HepG2 (cell line): ENCODE data around the gene CNPY1. TPM values are rescaled to one million over a fixed set of nuclear protein-coding genes. Genes with fewer than 3 reads are reported as not detected.

Experiments
- ATAC-seq: fragments of 200-7000 bp; cut with Tn5 transposase; 3 replicates; pipeline ENCODE4 v1.9.1; 2020; ENCODE audit warnings: mild to moderate bottlenecking, moderate library complexity
- BruUV-seq: library from RNA; stranded (reverse); fragments of 400-500 nt; replicated peaks from 2 replicates; lab custom pipeline; 2021; lab: Mats Ljungman, UMichigan
- CTCF ChIA-PET: fragments of 300-600 bp; formaldehyde crosslinking; extraction: SDS; loops from one replicate; lab custom pipeline; 2021; ENCODE audit warnings: low total read pairs, inconsistent platforms, low intra/inter-chr PET ratio; lab: Yijun Ruan, JAX
- POLR2A ChIA-PET: fragments of 350-600 bp; sonication (Branson Sonifier 250); formaldehyde crosslinking; loops from one replicate; lab custom pipeline; 2020; ENCODE audit warnings: antibody characterized with exemption, inconsistent platforms; lab: Yijun Ruan, JAX
- DNase-seq: peaks from one replicate; pipeline ENCODE4 v3.0.0-alpha.2; 2015; ENCODE audit warnings: low spot score
- FAIRE-seq: peaks from 3 replicates; lab custom pipeline; 2011; peaks lifted over from hg19 to GRCh38; lab: Jason Lieb, UNC
- H2AFZ ChIP-seq: one replicate; pipeline ENCODE4 v1.6.1; 2011; ENCODE audit warnings: low read length, inconsistent platforms
- H3K27ac ChIP-seq: fragments of 300-600 bp; 3 replicates; pipeline ENCODE4 v1.8.0; 2011; ENCODE audit warnings: mixed run types, mild to moderate bottlenecking, mixed read lengths, low read length, inconsistent platforms; ENCODE audit not compliant: insufficient read depth; ENCODE audit errors: extremely low read length
- H3K27me3 ChIP-seq, 2 experiments: fragments of 200-600 bp in 1 of 2; 2 replicates in 1 of 2; 3 replicates in 1 of 2; pipeline versions ENCODE4 v1.6.0 to v1.8.0; 2011; ENCODE audit warnings: low read length in 2 of 2, mild to moderate bottlenecking in 2 of 2, moderate library complexity in 2 of 2, inconsistent platforms in 1 of 2; ENCODE audit not compliant: insufficient read depth in 2 of 2, control insufficient read depth in 1 of 2
- H3K36me3 ChIP-seq, 2 experiments: fragments of 200-600 bp in 1 of 2; replicated peaks in 1 of 2; 2 replicates in 1 of 2; 3 replicates in 1 of 2; pipeline versions ENCODE4 v1.5.1 to v1.8.0; 2011; ENCODE audit warnings: low read length in 2 of 2, inconsistent platforms in 1 of 2; ENCODE audit not compliant: insufficient read depth in 2 of 2, control insufficient read depth in 1 of 2
- H3K4me1 ChIP-seq: 2 replicates; pipeline ENCODE4 v1.5.1; 2012; ENCODE audit warnings: low read length, inconsistent platforms; ENCODE audit not compliant: insufficient read depth
- H3K4me2 ChIP-seq: 2 replicates; pipeline ENCODE4 v1.6.0; 2011; ENCODE audit warnings: low read depth, low read length, inconsistent platforms
- H3K4me3 ChIP-seq, 3 experiments: fragments of 200-600 bp in 1 of 3; sonication (generic), shearing (Covaris generic) in 1 of 3; replicated peaks in 1 of 3; 2 replicates each; pipeline ENCODE4 v1.5.1; 2011 to 2016; ENCODE audit warnings: low read length in 3 of 3, inconsistent platforms in 2 of 3, low read depth in 2 of 3, mild to moderate bottlenecking in 2 of 3, control low read depth in 1 of 3, mixed read lengths in 1 of 3; ENCODE audit not compliant: insufficient read depth in 1 of 3
- H3K79me2 ChIP-seq: one replicate; pipeline ENCODE4 v1.6.1; 2011; ENCODE audit warnings: low read length, inconsistent platforms; ENCODE audit not compliant: insufficient read depth
- H3K9ac ChIP-seq: 2 replicates; pipeline ENCODE4 v1.6.0; 2011; ENCODE audit warnings: mild to moderate bottlenecking, low read depth, low read length, inconsistent platforms; ENCODE audit not compliant: insufficient read depth
- H3K9me3 ChIP-seq: 2 replicates; pipeline ENCODE4 v1.5.1; 2012; ENCODE audit warnings: mild to moderate bottlenecking, low read length
- H4K20me1 ChIP-seq: 2 replicates; pipeline ENCODE4 v1.6.0; 2011; ENCODE audit warnings: inconsistent platforms, mild to moderate bottlenecking, low read length, moderate library complexity; ENCODE audit not compliant: insufficient read depth
- CHCHD3 ChIP-seq: sonication (generic); formaldehyde crosslinking; IDR thresholded peaks from 2 replicates; pipeline ENCODE4 v1.8.0; 2022; ENCODE audit warnings: mild to moderate bottlenecking, missing genetic modification reagents, moderate library complexity
- HNRNPL ChIP-seq: fragments of 200-400 bp; formaldehyde crosslinking; IDR thresholded peaks from 2 replicates; pipeline ENCODE4 v1.6.1; 2017; ENCODE audit warnings: mild to moderate bottlenecking, low read depth, low read length
- ISL2 ChIP-seq: sonication (generic); formaldehyde crosslinking; IDR thresholded peaks from 2 replicates; pipeline ENCODE4 v1.5.0; 2020; ENCODE audit warnings: missing genetic modification reagents
- TMF1 ChIP-seq: sonication (generic); formaldehyde crosslinking; IDR thresholded peaks from 2 replicates; pipeline ENCODE4 v1.8.1; 2022; ENCODE audit warnings: low read depth, missing genetic modification reagents
- U2AF2 ChIP-seq: fragments of 200-400 bp; formaldehyde crosslinking; IDR thresholded peaks from 2 replicates; pipeline ENCODE4 v1.6.1; 2017; ENCODE audit warnings: low read depth, mild to moderate bottlenecking, low read length
- ZNF17 ChIP-seq: sonication (generic); formaldehyde crosslinking; IDR thresholded peaks from 2 replicates; pipeline ENCODE4 v1.5.0; 2020; ENCODE audit warnings: mild to moderate bottlenecking, missing genetic modification reagents
- ZNF382 ChIP-seq: sonication (generic); formaldehyde crosslinking; IDR thresholded peaks from 2 replicates; pipeline ENCODE4 v1.5.0; 2020; ENCODE audit warnings: missing genetic modification reagents, mild to moderate bottlenecking, borderline replicate concordance
- WGBS: methylation state at CpG from one replicate; pipeline ENCODE4 v1.1.6; 2017; ENCODE audit warnings: low lambda C conversion rate; 5-methylcytosine and 5-hydroxymethylcytosine counted together
- in situ Hi-C: cut with HindIII; loops from 2 replicates; pipeline ENCODE4 v1.10.0; 2017; ENCODE audit warnings: low pct_unique_long_range_greater_than_20kb; ENCODE audit not compliant: extremely low pct_ligation_motif_present
- intact Hi-C: fragments of 100-400 bp; cut with micrococcal nuclease; formaldehyde crosslinking; loops from one replicate; pipeline ENCODE4 v1.10.0; 2022; ENCODE audit not compliant: unreplicated experiment
- polyA plus RNA-seq, 8 experiments: library from polyadenylated mRNA; depleted of rRNA in 3 of 8; stranded (reverse) in 7 of 8; unstranded in 1 of 8; fragments of >200 nt; fragmentation: Illumina TruSeq in 4 of 8; extraction: Trizol in 4 of 8; gene quantifications; 2 replicates each; pipeline versions ENCODE4 v1.2.1 to v1.2.3, GENCODE V29; 2011 to 2016; ENCODE audit warnings: low read depth in 4 of 8, missing spikeins in 1 of 8, mixed read lengths in 1 of 8; ENCODE audit not compliant: insufficient read depth in 1 of 8
- total RNA-seq, 5 experiments: library from RNA; depleted of rRNA; stranded (reverse); fragments of >200 nt; fragmentation: Illumina TruSeq; extraction: Trizol; gene quantifications; 2 replicates each; pipeline ENCODE4 v1.2.3, GENCODE V29; 2016; ENCODE audit warnings: low read depth in 1 of 5
- TF ChIP-seq, protein P1 (sequence below): IDR thresholded peaks from 2 replicates; pipeline ENCODE4 v1.6.1; 2016; ENCODE audit warnings: missing compliant biosample characterization, missing genetic modification reagents, borderline replicate concordance
- TF ChIP-seq, protein P2 (sequence below): sonication (generic); formaldehyde crosslinking; IDR thresholded peaks from 2 replicates; pipeline ENCODE4 v1.5.1; 2020; ENCODE audit warnings: missing genetic modification reagents, mild to moderate bottlenecking, borderline replicate concordance

Gene CNPY1
- total and polyA plus RNA-seq, 2 of the 13 experiments (the other 11 are each of a cell fraction or from before 2014, with no cell fraction given), result not detected

DNA sequence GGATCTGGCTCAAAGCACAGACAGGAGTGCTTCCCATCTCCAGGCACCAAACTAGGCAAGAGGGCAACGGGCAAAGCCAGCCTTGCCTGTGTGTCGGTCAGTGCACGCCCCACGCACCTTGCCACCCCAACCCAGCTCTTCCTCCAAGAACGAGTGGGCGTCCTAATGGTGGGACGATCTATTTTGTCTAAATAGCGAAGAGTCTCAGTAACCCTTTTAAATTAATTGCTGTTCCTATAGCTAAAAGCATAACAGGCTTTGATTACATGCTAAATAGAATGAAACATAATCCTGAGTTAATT is 76.2 kb downstream of the CNPY1 start:
- WGBS, result 24% methylated on average over 8 of the region's 8 CpGs
- intact Hi-C loops, result no loop called here

More for the DNA sequence above, 76.2 kb downstream of the CNPY1 start:
- DNase-seq (no peak), FAIRE-seq (no peak), ATAC-seq (no peak)
- CTCF ChIA-PET, result no interaction called here
- BruUV-seq, result no TSS peak
- Histone ChIP-seq H3K4me2 (no peak overlapping the region), H4K20me1 (peaks cover 4% of the 10 kb centered on the region; the same call in 1 of the 2 replicates), H3K4me3 (no peak overlapping the region), H3K9me3 (no peaks in the 10 kb centered on the region), H3K4me1 (no peaks in the 10 kb centered on the region), H2AFZ (no peak overlapping the region), H3K9ac (no peak overlapping the region), H3K27me3 (peaks cover 16 to 97% of the 10 kb centered on the region in 2 experiments; a peak in 4 of 5 replicates), H3K36me3 (no peaks in the 10 kb centered on the region), H3K27ac (no peak overlapping the region), H3K79me2 (no peaks in the 10 kb centered on the region)
- POLR2A ChIA-PET, result no interaction called here
- TF ChIP-seq, protein P1, sequence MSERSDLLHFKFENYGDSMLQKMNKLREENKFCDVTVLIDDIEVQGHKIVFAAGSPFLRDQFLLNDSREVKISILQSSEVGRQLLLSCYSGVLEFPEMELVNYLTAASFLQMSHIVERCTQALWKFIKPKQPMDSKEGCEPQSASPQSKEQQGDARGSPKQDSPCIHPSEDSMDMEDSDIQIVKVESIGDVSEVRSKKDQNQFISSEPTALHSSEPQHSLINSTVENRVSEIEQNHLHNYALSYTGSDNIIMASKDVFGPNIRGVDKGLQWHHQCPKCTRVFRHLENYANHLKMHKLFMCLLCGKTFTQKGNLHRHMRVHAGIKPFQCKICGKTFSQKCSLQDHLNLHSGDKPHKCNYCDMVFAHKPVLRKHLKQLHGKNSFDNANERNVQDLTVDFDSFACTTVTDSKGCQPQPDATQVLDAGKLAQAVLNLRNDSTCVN, result no peak
- TF ChIP-seq HNRNPL (no peak), TMF1 (CRISPR knock-in tag) (no peak), ZNF382 (no peak), CHCHD3 (CRISPR knock-in tag) (no peak), ISL2 (CRISPR knock-in tag) (no peak), ZNF17 (CRISPR knock-in tag) (no peak), U2AF2 (no peak)
- TF ChIP-seq, protein P2, sequence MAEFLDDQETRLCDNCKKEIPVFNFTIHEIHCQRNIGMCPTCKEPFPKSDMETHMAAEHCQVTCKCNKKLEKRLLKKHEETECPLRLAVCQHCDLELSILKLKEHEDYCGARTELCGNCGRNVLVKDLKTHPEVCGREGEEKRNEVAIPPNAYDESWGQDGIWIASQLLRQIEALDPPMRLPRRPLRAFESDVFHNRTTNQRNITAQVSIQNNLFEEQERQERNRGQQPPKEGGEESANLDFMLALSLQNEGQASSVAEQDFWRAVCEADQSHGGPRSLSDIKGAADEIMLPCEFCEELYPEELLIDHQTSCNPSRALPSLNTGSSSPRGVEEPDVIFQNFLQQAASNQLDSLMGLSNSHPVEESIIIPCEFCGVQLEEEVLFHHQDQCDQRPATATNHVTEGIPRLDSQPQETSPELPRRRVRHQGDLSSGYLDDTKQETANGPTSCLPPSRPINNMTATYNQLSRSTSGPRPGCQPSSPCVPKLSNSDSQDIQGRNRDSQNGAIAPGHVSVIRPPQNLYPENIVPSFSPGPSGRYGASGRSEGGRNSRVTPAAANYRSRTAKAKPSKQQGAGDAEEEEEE (CRISPR knock-in tag), result no peak
- in situ Hi-C loops, result no loop called here
